ENCODE data around the gene SYT7.

SYT7 gene

GRCh38 chr11:61560751-61561150 lies 20.1 kb downstream of the SYT7 start:
- no peaks in the 10 kb centered on the region for H3K36me3 ChIP-seq (ENCODE audit: insufficient read depth, low read length)
- peaks cover 14 to 22% of the 10 kb centered on the region in 2 donors for H3K27me3 ChIP-seq (ENCODE audit: control insufficient read depth in 1 of 2, insufficient read depth in 2 of 2, low read length in 2 of 2)
- H3K27ac ChIP-seq (ENCODE audit: low read depth, low read length), result no peak overlapping the region
- no peaks in the 10 kb centered on the region for H3K4me1 ChIP-seq (ENCODE audit: insufficient read depth, low read length)
- H3K9me3 ChIP-seq (ENCODE audit: low read length), result no peaks in the 10 kb centered on the region
- no peak overlapping the region for H3K4me3 ChIP-seq (ENCODE audit: low read depth in 1 of 2, low read length in 2 of 2)
- H3K9ac ChIP-seq (ENCODE audit: low read length), result no peak overlapping the region

DNA sequence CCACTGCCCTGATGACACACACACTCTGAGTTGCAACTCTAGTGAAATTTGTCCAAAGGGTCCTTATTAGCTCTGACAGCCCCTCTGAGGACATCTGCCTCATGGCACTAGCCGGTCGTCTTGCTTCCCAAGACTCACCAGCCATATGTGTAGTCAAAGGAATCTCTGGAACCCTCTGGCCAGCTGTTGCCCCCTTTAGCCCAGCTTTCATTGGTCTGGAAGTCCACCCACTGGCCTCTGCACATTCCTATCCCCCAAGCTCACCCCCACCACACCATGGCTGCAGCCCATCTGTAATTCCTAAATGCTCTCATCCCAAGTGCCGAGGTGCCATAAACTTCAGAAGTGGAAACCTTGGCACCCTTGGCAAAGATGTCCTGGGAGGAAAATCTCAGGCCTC lies 24.3 kb downstream of the SYT7 start:
- no peaks in the 10 kb centered on the region for H3K9me3 ChIP-seq (ENCODE audit: low read length)
- H3K4me3 ChIP-seq (ENCODE audit: low read depth in 1 of 2, low read length in 2 of 2), result no peak overlapping the region
- H3K36me3 ChIP-seq (ENCODE audit: insufficient read depth, low read length), result no peaks in the 10 kb centered on the region
- no peak overlapping the region for H3K27ac ChIP-seq (ENCODE audit: low read depth, low read length)
- no peak overlapping the region for H3K9ac ChIP-seq (ENCODE audit: low read length)
- no peaks in the 10 kb centered on the region for H3K4me1 ChIP-seq (ENCODE audit: insufficient read depth, low read length)
- H3K27me3 ChIP-seq (ENCODE audit: control insufficient read depth in 1 of 2, insufficient read depth in 2 of 2, low read length in 2 of 2), result peaks cover 29 to 54% of the 10 kb centered on the region in 2 donors

GRCh38 chr11:61555978-61556377 lies 24.9 kb downstream of the SYT7 start:
- no peak overlapping the region for H3K9ac ChIP-seq (ENCODE audit: low read length)
- H3K4me1 ChIP-seq (ENCODE audit: insufficient read depth, low read length), result no peaks in the 10 kb centered on the region
- no peak overlapping the region for H3K4me3 ChIP-seq (ENCODE audit: low read depth in 1 of 2, low read length in 2 of 2)
- peaks cover 29 to 60% of the 10 kb centered on the region in 2 donors for H3K27me3 ChIP-seq (ENCODE audit: control insufficient read depth in 1 of 2, insufficient read depth in 2 of 2, low read length in 2 of 2)
- no peak overlapping the region for H3K27ac ChIP-seq (ENCODE audit: low read depth, low read length)
- no peaks in the 10 kb centered on the region for H3K9me3 ChIP-seq (ENCODE audit: low read length)
- H3K36me3 ChIP-seq (ENCODE audit: insufficient read depth, low read length), result no peaks in the 10 kb centered on the region

DNA sequence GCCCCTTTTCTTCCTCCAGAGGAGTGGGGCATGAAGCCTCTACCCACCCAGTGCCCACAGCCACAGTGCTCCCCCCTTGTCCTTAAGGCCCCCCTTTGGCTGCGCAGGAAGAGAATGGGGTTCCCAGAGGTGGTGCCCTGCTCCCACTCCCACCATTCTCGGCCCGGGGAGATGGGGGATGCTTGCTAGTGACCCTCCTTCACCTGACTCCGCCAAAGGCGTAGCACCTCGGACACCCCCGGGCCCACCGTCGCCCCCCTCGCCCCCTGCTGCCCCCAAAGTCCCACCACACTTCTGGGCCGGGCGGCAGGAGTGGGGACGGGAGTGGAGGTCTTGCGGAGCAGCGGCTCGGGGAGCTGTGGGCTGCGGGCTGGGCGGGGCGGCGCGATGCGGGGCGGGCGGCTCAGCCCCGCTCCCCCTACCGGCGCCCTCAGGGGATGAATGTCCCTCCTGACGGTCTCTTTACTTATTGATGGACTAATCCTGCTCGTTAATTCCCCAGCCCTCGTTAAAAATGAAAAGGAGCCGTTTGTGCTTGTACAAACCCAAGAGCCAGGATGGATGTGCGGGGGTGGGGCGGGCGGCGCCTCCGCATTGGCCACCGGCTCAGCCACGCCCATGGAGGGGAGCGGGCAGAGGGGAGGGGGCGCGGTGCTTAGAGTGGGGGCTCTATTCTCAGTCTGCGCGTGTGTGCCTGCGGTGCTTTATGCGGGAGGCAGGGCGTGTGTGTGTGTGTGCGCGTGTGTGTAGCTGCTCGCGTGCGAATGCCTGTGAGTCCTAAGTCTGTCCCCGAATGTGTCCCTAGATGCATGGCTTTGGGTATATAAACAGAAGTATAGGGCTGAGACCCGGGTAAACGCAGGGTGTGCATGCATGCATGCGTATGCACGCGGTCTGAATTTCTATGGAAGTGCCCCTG lies 25.6 kb downstream of the SYT7 start:
- Histone ChIP-seq H3K36me3 (ENCODE audit: insufficient read depth, low read length) (no peaks in the 10 kb centered on the region), H3K27ac (ENCODE audit: low read depth, low read length) (no peak overlapping the region), H3K9ac (ENCODE audit: low read length) (no peak overlapping the region), H3K9me3 (ENCODE audit: low read length) (no peaks in the 10 kb centered on the region), H3K4me1 (ENCODE audit: insufficient read depth, low read length) (no peaks in the 10 kb centered on the region), H3K27me3 (ENCODE audit: control insufficient read depth in 1 of 2, insufficient read depth in 2 of 2, low read length in 2 of 2) (peaks cover 29 to 66% of the 10 kb centered on the region in 2 donors), H3K4me3 (ENCODE audit: low read depth in 1 of 2, low read length in 2 of 2) (no peak overlapping the region)

DNA sequence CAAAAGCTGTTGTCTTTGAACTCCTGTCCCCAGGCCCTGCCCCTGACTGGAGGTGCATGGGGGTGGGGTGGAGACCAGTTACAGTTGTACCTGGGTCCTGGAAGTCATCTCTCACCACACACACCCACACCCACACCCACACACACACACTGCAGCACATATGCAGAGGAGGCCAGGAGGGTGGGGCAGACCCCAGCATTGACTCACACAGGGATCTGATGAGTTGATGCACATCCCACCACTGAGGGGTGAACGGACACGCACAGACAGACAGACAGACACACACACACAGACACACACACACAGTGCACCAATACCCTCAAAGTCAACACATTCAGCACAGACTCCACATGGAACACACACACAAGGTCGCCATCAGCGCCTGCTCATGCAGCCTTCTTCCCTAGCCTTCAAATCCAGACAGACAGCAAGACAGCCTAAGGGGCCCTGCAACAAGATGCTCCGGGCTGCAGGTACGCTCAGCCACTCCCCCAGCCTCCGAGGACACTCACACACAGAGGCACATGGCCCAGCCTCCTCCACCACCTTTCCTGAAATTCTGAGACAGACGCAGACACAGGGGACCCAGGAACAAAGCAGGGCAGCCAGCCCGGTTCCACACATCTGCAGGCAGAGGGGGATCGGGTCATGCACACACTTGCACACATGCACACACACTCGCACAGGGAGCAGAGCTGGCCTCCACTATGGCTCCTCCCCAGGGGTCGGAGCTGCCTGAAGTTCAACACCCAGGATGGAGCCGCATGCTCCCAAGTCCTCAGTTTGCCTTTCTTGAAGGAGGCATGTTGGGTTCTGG lies 26.5 kb downstream of the SYT7 start:
- H3K4me3 ChIP-seq (ENCODE audit: low read depth in 1 of 2, low read length in 2 of 2), result no peak overlapping the region
- H3K9me3 ChIP-seq (ENCODE audit: low read length), result no peaks in the 10 kb centered on the region
- no peaks in the 10 kb centered on the region for H3K36me3 ChIP-seq (ENCODE audit: insufficient read depth, low read length)
- H3K9ac ChIP-seq (ENCODE audit: low read length), result no peak overlapping the region
- peaks cover 29 to 75% of the 10 kb centered on the region in 2 donors for H3K27me3 ChIP-seq (ENCODE audit: control insufficient read depth in 1 of 2, insufficient read depth in 2 of 2, low read length in 2 of 2)
- no peaks in the 10 kb centered on the region for H3K4me1 ChIP-seq (ENCODE audit: insufficient read depth, low read length)
- no peak overlapping the region for H3K27ac ChIP-seq (ENCODE audit: low read depth, low read length)

- no peak overlapping the region for H3K27ac ChIP-seq (ENCODE audit: low read depth, low read length)
- no peaks in the 10 kb centered on the region for H3K36me3 ChIP-seq (ENCODE audit: insufficient read depth, low read length)
- H3K9me3 ChIP-seq (ENCODE audit: low read length), result no peaks in the 10 kb centered on the region
- H3K4me3 ChIP-seq (ENCODE audit: low read depth in 1 of 2, low read length in 2 of 2), result no peak overlapping the region
- H3K9ac ChIP-seq (ENCODE audit: low read length), result no peak overlapping the region
- peaks cover 29 to 76% of the 10 kb centered on the region in 2 donors for H3K27me3 ChIP-seq (ENCODE audit: control insufficient read depth in 1 of 2, insufficient read depth in 2 of 2, low read length in 2 of 2)
- H3K4me1 ChIP-seq (ENCODE audit: insufficient read depth, low read length), result no peaks in the 10 kb centered on the region
Measured at GRCh38 chr11:61553373-61554171, 27.3 kb downstream of the SYT7 start.

GRCh38 chr11:61552108-61552635 lies 28.7 kb downstream of the SYT7 start:
- Histone ChIP-seq H3K27me3 (ENCODE audit: control insufficient read depth in 1 of 2, insufficient read depth in 2 of 2, low read length in 2 of 2) (peaks cover 28 to 81% of the 10 kb centered on the region in 2 donors), H3K36me3 (ENCODE audit: insufficient read depth, low read length) (no peaks in the 10 kb centered on the region), H3K4me3 (ENCODE audit: low read depth in 1 of 2, low read length in 2 of 2) (no peak overlapping the region), H3K9me3 (ENCODE audit: low read length) (no peaks in the 10 kb centered on the region), H3K4me1 (ENCODE audit: insufficient read depth, low read length) (no peaks in the 10 kb centered on the region), H3K9ac (ENCODE audit: low read length) (no peak overlapping the region), H3K27ac (ENCODE audit: low read depth, low read length) (no peak overlapping the region)

GRCh38 chr11:61551634-61552033 lies 29.2 kb downstream of the SYT7 start:
- no peak overlapping the region for H3K4me3 ChIP-seq (ENCODE audit: low read depth in 1 of 2, low read length in 2 of 2)
- H3K36me3 ChIP-seq (ENCODE audit: insufficient read depth, low read length), result no peaks in the 10 kb centered on the region
- H3K27me3 ChIP-seq (ENCODE audit: control insufficient read depth in 1 of 2, insufficient read depth in 2 of 2, low read length in 2 of 2), result peaks cover 23 to 76% of the 10 kb centered on the region in 2 donors
- H3K4me1 ChIP-seq (ENCODE audit: insufficient read depth, low read length), result no peaks in the 10 kb centered on the region
- no peak overlapping the region for H3K27ac ChIP-seq (ENCODE audit: low read depth, low read length)
- H3K9ac ChIP-seq (ENCODE audit: low read length), result no peak overlapping the region
- no peaks in the 10 kb centered on the region for H3K9me3 ChIP-seq (ENCODE audit: low read length)

DNA sequence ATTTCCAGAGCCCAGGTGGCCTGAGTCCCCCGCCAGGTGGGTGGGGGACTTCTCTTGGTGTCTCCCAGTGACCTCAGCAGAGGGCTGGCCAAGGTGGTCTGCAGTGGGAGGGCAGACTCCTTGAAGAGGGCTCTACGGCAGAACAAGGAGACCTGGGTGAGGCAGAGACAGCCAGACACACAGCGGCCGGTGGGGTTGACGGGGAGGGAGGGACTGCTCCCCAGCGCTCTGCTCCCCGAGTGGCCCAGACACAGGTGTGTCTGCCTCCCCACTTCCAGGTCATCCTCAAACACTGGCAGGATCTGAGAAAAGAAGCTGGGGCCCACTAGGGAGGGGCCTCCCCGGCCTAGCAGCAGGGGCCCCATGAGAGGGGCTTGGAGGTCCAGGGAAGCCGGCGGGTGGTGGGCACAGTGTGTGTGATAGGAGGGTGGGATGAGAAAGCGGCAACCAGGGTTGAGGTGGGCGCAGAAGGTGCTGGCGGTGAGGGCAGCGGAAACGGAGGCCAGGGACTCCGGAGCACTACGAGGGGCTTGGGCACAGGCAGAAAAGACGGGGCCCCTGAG lies 30.1 kb downstream of the SYT7 start:
- H3K36me3 ChIP-seq (ENCODE audit: insufficient read depth, low read length), result no peaks in the 10 kb centered on the region
- H3K9ac ChIP-seq (ENCODE audit: low read length), result no peak overlapping the region
- no peaks in the 10 kb centered on the region for H3K9me3 ChIP-seq (ENCODE audit: low read length)
- H3K27ac ChIP-seq (ENCODE audit: low read depth, low read length), result no peak overlapping the region
- no peak overlapping the region for H3K4me3 ChIP-seq (ENCODE audit: low read depth in 1 of 2, low read length in 2 of 2)
- peaks cover 15 to 72% of the 10 kb centered on the region in 2 donors for H3K27me3 ChIP-seq (ENCODE audit: control insufficient read depth in 1 of 2, insufficient read depth in 2 of 2, low read length in 2 of 2)
- no peaks in the 10 kb centered on the region for H3K4me1 ChIP-seq (ENCODE audit: insufficient read depth, low read length)

DNA sequence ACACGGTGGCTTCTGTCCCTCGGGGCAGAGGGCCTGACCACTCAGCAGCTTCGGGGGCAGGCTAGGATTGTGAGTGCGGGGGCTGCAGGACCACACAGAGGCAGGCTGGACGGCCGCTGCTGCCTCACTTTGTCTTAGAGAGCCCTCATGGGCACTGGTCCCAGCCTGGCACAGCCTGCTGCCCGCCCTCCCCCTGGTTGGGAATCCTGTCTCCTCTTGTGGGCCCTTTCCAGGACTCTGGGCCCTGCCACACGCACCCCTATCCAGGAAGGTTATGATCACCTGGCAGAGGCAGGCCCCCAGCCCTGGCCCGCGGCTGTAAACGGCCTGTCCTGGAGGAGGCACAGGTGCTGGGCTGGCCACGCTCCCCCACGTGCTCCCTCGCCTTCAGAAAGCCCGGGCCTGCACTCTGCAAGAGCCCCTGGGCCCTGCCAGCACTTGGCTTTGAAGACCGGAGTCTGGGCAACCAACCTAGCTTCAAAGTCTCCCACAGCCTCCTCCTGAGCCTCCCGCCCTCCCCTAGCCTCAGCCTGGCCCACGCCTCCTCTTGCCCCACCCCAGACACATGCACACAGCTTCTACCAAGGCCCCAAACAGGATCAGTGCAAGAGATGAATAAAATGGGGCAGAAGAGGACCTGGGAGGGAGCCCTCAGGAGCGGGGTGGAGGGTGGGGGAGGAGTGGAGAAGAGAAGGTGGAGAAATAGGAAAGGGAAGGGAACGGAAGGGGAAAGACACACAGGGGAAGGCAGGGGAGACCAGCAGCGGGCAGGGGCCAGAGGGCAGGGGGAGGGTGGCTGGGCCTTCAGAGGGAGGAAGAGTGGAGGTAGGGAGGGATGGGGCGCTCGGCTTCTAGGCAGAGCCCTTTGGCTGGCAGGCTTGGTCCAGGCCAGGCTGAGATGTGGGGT lies 31.0 kb downstream of the SYT7 start:
- Histone ChIP-seq H3K4me1 (ENCODE audit: insufficient read depth, low read length) (no peaks in the 10 kb centered on the region), H3K9ac (ENCODE audit: low read length) (no peak overlapping the region), H3K27me3 (ENCODE audit: control insufficient read depth in 1 of 2, insufficient read depth in 2 of 2, low read length in 2 of 2) (peaks cover 21 to 68% of the 10 kb centered on the region in 2 donors), H3K4me3 (ENCODE audit: low read depth in 1 of 2, low read length in 2 of 2) (no peak overlapping the region), H3K27ac (ENCODE audit: low read depth, low read length) (no peak overlapping the region), H3K9me3 (ENCODE audit: low read length) (no peaks in the 10 kb centered on the region), H3K36me3 (ENCODE audit: insufficient read depth, low read length) (no peaks in the 10 kb centered on the region)

All from muscle layer of colon (tissue), 2 donors.